ENCODE measurements around the gene KAT2B. TPM values are rescaled to one million over a fixed set of nuclear protein-coding genes. Genes with fewer than 3 reads are reported as not detected.

Gene KAT2B
- total and polyA plus RNA-seq, 4 experiments from 2014 or later: 4.3 to 85.9 (median 46.4) TPM

DNA sequence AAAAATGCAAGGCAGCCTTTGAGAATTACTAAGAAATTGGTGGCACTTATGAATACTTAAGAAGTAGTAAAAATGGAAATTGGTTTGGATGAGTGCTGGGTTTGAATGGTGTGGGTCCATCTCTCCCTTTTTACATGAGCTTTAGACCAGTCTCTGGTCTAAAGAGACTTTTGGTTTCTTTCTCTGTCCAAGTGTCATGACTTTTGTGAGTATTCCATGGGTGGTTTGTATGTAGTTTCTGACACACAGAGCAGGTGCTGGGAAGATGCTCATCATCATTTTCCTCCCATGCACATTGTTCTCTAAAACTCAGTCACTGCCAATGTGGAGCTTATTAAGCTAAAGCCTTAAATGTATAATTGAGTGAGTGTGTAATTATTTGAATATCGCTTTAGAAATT is 63.5 kb downstream of the KAT2B start:
- Histone ChIP-seq H3K4me3 (ENCODE audit: low read length in 2 of 2) (no peak overlapping the region), H3K36me3 (ENCODE audit: insufficient read depth, low read length) (no peaks in the 10 kb centered on the region), H3K27me3 (ENCODE audit: insufficient read depth, low read length) (no peaks in the 10 kb centered on the region), H3K27ac (ENCODE audit: low read depth, low read length) (peak overlapping the region; percentile 56), H3K4me1 (ENCODE audit: insufficient read depth, low read length) (peaks cover 95% of the 10 kb centered on the region), H3K9me3 (ENCODE audit: control insufficient read depth in 1 of 2, low read length in 2 of 2) (no peaks in the 10 kb centered on the region)
- Mint-ChIP-seq H3K36me3 (peaks cover 27 to 36% of the 10 kb centered on the region in 2 donors), H3K27me3 (no peaks in the 10 kb centered on the region), H3K4me1 (peaks cover 50 to 92% (median 63%) of the 10 kb centered on the region in 4 donors), H3K9me3 (no peaks in the 10 kb centered on the region), H3K4me3 (peak overlapping the region; percentile 43 to 94 (median 74)), H3K27ac (peak overlapping the region; percentile 91 to 98 (median 94))
- ChIA-PET POLR2A (ENCODE audit: partially characterized antibody) (interaction anchor here (0.9 to 4.9 kb wide), 4 partner anchors 9 to 63 kb away, joined by 3 to 29 read pairs (median 4); partner anchors contain the start of gene KAT2B), CTCF (ENCODE audit: partially characterized antibody) (interaction anchor here (0.9 to 2.3 kb wide), 3 partner anchors 53 to 65 kb away, joined by 3 to 8 read pairs (median 4); partner anchors contain the start of gene KAT2B)
- intact Hi-C loops (cut with micrococcal nuclease): loop anchor here (5.0 kb wide), 2 partner anchors 61 to 84 kb away; partner anchors contain the start of genes KAT2B and SGO1
- DNase-seq: peak in 1 of 5 donors; percentile 4

DNA sequence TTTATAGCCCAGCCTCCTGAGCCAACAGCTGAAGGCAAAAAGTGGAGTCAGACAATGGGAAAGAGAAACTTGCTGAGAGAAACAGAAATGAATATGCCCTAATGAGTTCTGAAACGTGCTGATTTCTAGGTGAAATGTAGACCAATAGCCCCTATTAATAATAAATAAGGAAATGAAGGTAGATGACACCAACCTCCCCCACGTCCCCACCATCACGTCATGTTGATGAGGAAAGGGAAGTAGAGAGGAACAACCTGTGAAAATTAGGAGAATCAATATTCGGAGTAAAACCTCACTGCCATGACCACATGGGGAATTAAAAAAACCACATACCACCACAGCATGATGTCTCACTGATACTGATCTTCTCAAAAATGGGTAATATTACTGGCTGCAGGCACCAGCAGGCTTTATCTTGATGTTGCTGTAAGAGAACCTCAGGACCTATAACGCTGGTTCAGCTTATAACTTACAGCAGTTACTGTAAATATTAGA is 64.0 kb downstream of the KAT2B start:
- H3K4me1 ChIP-seq (ENCODE audit: insufficient read depth, low read length): peaks cover 95% of the 10 kb centered on the region
- intact Hi-C loops (cut with micrococcal nuclease): loop anchor here (5.0 kb wide), 2 partner anchors 62 to 83 kb away; partner anchors contain the start of genes KAT2B and SGO1
- peak; percentile 59 to 77 (median 77) for DNase-seq
- ChIA-PET CTCF (ENCODE audit: partially characterized antibody) (interaction anchor here (0.9 to 2.3 kb wide), 3 partner anchors 53 to 70 kb away, joined by 3 to 8 read pairs (median 4); partner anchors contain the start of gene KAT2B), POLR2A (ENCODE audit: partially characterized antibody) (interaction anchor here (0.9 to 4.9 kb wide), 3 partner anchors 10 to 63 kb away, joined by 3 to 29 read pairs (median 3); partner anchors contain the start of gene KAT2B)
- H3K9me3 ChIP-seq (ENCODE audit: control insufficient read depth in 1 of 2, low read length in 2 of 2): no peaks in the 10 kb centered on the region
- no peaks in the 10 kb centered on the region for H3K27me3 ChIP-seq (ENCODE audit: insufficient read depth, low read length)
- H3K36me3 Mint-ChIP-seq: peaks cover 27 to 36% of the 10 kb centered on the region in 2 donors
- H3K27ac ChIP-seq (ENCODE audit: low read depth, low read length): peak overlapping the region; percentile 56
- H3K4me3 ChIP-seq (ENCODE audit: low read length in 2 of 2): no peak overlapping the region
- H3K4me1 Mint-ChIP-seq: peaks cover 50 to 92% (median 63%) of the 10 kb centered on the region in 4 donors
- no peaks in the 10 kb centered on the region for H3K36me3 ChIP-seq (ENCODE audit: insufficient read depth, low read length)
- H3K9me3 Mint-ChIP-seq: no peaks in the 10 kb centered on the region
- H3K27ac Mint-ChIP-seq: peak overlapping the region; percentile 91 to 98 (median 94)
- H3K27me3 Mint-ChIP-seq: no peaks in the 10 kb centered on the region
- peak overlapping the region; percentile 43 to 94 (median 74) for H3K4me3 Mint-ChIP-seq

DNA sequence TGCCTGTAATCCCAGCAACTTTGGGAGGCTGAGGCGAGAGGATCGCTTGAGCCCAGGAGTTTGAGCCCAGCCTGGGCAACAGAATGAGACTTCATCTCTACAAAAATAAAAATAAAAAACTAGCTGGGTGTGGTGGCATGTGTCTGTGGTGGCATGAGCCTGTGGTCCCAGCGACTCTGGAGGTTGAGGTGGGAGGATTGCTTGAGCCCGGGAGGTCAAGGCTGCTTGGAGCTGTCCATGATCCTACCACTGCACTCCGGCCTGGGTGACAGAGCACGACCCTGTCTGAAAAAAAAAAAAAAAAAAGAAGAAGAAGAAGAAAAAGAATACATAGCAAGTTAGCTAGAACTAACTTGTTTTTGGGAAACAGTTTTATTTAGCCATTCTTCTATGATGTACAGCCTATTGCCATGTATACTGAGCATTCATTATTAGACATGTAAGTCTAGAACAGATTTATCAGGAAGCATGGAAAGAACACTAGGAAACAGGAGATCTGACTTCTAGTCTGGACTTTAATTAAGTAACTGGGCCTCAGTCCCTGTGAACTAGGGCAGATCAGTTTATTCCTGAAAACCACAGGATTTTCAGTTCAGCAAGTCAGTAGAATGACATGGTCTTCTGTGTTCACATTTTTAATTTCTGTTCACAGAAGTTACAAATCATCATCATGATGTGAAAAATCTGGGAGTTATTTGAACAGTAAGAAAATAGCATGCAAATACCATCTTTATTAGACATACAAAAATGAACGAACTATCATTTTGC is 65.5 kb downstream of the KAT2B start:
- CTCF ChIA-PET (ENCODE audit: partially characterized antibody): interaction anchor here (0.9 to 1.5 kb wide), 3 partner anchors 9 to 72 kb away, joined by 3 to 4 read pairs (median 3); partner anchors contain the start of gene KAT2B
- intact Hi-C loops (cut with micrococcal nuclease): loop anchor here (5.0 kb wide), 1 partner anchor 223 kb away; no protein-coding TSS in a partner anchor
- H3K9me3 Mint-ChIP-seq: no peaks in the 10 kb centered on the region
- peak overlapping the region; percentile 47 to 98 (median 84) for H3K27ac Mint-ChIP-seq
- no peak for DNase-seq
- H3K36me3 Mint-ChIP-seq: peaks cover 33 to 41% of the 10 kb centered on the region in 2 donors
- H3K4me3 Mint-ChIP-seq: peak overlapping the region in 4 of 8 donors; percentile 29 to 57 (median 48)
- peaks cover 39 to 85% (median 56%) of the 10 kb centered on the region in 4 donors for H3K4me1 Mint-ChIP-seq
- Histone ChIP-seq H3K36me3 (ENCODE audit: insufficient read depth, low read length) (no peaks in the 10 kb centered on the region), H3K27ac (ENCODE audit: low read depth, low read length) (peak overlapping the region; percentile 19), H3K4me1 (ENCODE audit: insufficient read depth, low read length) (peaks cover 85% of the 10 kb centered on the region), H3K27me3 (ENCODE audit: insufficient read depth, low read length) (no peaks in the 10 kb centered on the region), H3K9me3 (ENCODE audit: control insufficient read depth in 1 of 2, low read length in 2 of 2) (no peaks in the 10 kb centered on the region), H3K4me3 (ENCODE audit: low read length in 2 of 2) (no peak overlapping the region)
- no peaks in the 10 kb centered on the region for H3K27me3 Mint-ChIP-seq
- POLR2A ChIA-PET (ENCODE audit: partially characterized antibody): interaction anchor here (4.9 kb wide), 1 partner anchor 65 kb away, joined by 29 read pairs; the partner anchor contains the start of gene KAT2B

DNA sequence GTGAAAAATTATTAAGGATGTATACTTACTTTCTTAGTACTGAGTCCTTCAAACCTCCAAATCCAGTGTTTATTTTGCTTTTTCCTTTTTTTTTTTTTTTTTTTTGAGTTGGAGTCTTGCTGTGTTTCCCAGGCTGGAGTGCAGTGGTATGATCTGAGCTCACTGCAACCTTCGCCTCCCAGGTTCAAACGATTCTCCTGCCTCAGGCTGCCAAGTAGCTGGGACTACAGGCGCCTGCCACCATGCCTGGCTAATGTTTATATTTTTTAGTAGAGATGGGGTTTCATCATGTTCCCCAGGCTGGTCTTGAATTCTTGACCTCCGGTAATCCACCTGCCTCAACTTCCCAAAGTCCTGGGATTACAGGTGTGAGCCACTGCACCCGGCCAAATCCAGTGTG is 67.5 kb downstream of the KAT2B start:
- ChIA-PET CTCF (ENCODE audit: partially characterized antibody) (no interaction called here), POLR2A (ENCODE audit: partially characterized antibody) (interaction anchor here (1.2 kb wide), 1 partner anchor 66 kb away, joined by 3 read pairs; no protein-coding TSS in a partner anchor)
- Mint-ChIP-seq H3K27me3 (no peaks in the 10 kb centered on the region), H3K27ac (peak overlapping the region in 2 of 7 donors; percentile 19 to 74), H3K4me3 (peak overlapping the region in 1 of 8 donors; percentile 39), H3K4me1 (peaks cover 30 to 66% (median 47%) of the 10 kb centered on the region in 4 donors), H3K36me3 (peaks cover 42 to 51% of the 10 kb centered on the region in 2 donors), H3K9me3 (no peaks in the 10 kb centered on the region)
- intact Hi-C loops (cut with micrococcal nuclease): loop anchor here (5.0 kb wide), 1 partner anchor 225 kb away; no protein-coding TSS in a partner anchor
- no peak overlapping the region for H3K4me3 ChIP-seq (ENCODE audit: low read length in 2 of 2)
- H3K36me3 ChIP-seq (ENCODE audit: insufficient read depth, low read length): peaks cover 16% of the 10 kb centered on the region
- H3K4me1 ChIP-seq (ENCODE audit: insufficient read depth, low read length): peaks cover 65% of the 10 kb centered on the region
- no peaks in the 10 kb centered on the region for H3K27me3 ChIP-seq (ENCODE audit: insufficient read depth, low read length)
- no peak overlapping the region for H3K27ac ChIP-seq (ENCODE audit: low read depth, low read length)
- no peaks in the 10 kb centered on the region for H3K9me3 ChIP-seq (ENCODE audit: control insufficient read depth in 1 of 2, low read length in 2 of 2)
- DNase-seq: no peak

DNA sequence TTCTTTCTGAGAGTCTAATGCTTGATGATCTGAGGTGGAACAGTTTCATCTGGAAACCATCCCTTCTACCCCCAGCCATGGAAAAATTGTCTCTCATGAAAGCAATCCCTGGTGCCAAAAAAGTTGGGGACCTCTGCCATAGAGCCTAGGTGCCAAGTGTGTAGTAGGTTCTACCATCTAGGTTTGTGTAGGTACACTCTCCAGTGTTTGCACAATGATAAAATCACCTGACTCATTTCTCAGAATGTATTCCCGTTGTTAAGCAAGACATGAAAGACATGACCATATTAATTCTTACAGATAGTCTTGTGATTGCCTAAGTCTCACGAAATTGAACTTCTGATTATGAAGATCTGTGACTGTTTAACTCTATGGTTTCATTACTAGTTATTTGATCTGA is 68.6 kb downstream of the KAT2B start:
- no peaks in the 10 kb centered on the region for H3K9me3 Mint-ChIP-seq
- peak overlapping the region in 2 of 8 donors; percentile 36 to 47 for H3K4me3 Mint-ChIP-seq
- intact Hi-C loops (cut with micrococcal nuclease): loop anchor here (5.0 kb wide), 1 partner anchor 227 kb away; no protein-coding TSS in a partner anchor
- H3K36me3 Mint-ChIP-seq: peaks cover 53 to 60% of the 10 kb centered on the region in 2 donors
- H3K27me3 ChIP-seq (ENCODE audit: insufficient read depth, low read length): no peaks in the 10 kb centered on the region
- H3K27ac Mint-ChIP-seq: peak overlapping the region in 6 of 7 donors; percentile 5 to 74 (median 42)
- CTCF ChIA-PET (ENCODE audit: partially characterized antibody): interaction anchor here (1.1 kb wide), 1 partner anchor 9 kb away, joined by 3 read pairs; no protein-coding TSS in a partner anchor
- no peak overlapping the region for H3K4me3 ChIP-seq (ENCODE audit: low read length in 2 of 2)
- peaks cover 24 to 60% (median 41%) of the 10 kb centered on the region in 4 donors for H3K4me1 Mint-ChIP-seq
- no peaks in the 10 kb centered on the region for H3K9me3 ChIP-seq (ENCODE audit: control insufficient read depth in 1 of 2, low read length in 2 of 2)
- no peaks in the 10 kb centered on the region for H3K27me3 Mint-ChIP-seq
- no peak for DNase-seq
- peaks cover 22% of the 10 kb centered on the region for H3K36me3 ChIP-seq (ENCODE audit: insufficient read depth, low read length)
- H3K27ac ChIP-seq (ENCODE audit: low read depth, low read length): no peak overlapping the region
- H3K4me1 ChIP-seq (ENCODE audit: insufficient read depth, low read length): peaks cover 54% of the 10 kb centered on the region
- POLR2A ChIA-PET (ENCODE audit: partially characterized antibody): interaction anchor here (1.2 to 1.3 kb wide), 2 partner anchors 28 to 68 kb away, joined by 3 to 4 read pairs; no protein-coding TSS in a partner anchor

DNA sequence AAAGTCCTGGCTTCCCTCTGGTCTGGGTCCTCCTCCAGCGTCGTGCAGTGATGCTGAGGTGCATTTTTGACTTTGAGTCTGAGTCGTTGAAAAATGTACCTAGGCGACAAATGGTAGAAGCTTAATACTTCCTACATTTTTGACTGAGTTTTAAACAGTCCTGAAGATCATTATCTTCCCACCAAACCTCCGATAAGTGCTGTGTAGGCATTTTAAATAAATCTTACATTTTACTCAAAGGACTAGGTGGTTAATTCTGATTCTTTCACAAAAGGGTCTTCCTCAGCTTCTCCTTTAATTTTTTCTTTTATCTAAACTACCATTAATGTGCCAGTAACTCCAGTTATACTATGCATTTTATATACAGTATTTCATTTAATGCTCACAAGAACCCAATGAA is 70.6 kb downstream of the KAT2B start:
- CTCF ChIA-PET (ENCODE audit: partially characterized antibody): no interaction called here

More for the DNA sequence above, 70.6 kb downstream of the KAT2B start:
- Histone ChIP-seq H3K36me3 (ENCODE audit: insufficient read depth, low read length) (peaks cover 30% of the 10 kb centered on the region), H3K27ac (ENCODE audit: low read depth, low read length) (no peak overlapping the region), H3K9me3 (ENCODE audit: control insufficient read depth in 1 of 2, low read length in 2 of 2) (no peaks in the 10 kb centered on the region), H3K27me3 (ENCODE audit: insufficient read depth, low read length) (no peaks in the 10 kb centered on the region), H3K4me1 (ENCODE audit: insufficient read depth, low read length) (peaks cover 34% of the 10 kb centered on the region), H3K4me3 (ENCODE audit: low read length in 2 of 2) (no peak overlapping the region)
- Mint-ChIP-seq H3K4me3 (no peak overlapping the region), H3K36me3 (peaks cover 71 to 72% of the 10 kb centered on the region in 2 donors), H3K4me1 (peaks cover 14 to 41% (median 28%) of the 10 kb centered on the region in 4 donors), H3K9me3 (peaks cover 0 to 2% (median 0%) of the 10 kb centered on the region in 8 donors), H3K27me3 (no peaks in the 10 kb centered on the region), H3K27ac (peak overlapping the region in 1 of 7 donors; percentile 73)
- POLR2A ChIA-PET (ENCODE audit: partially characterized antibody): no interaction called here
- intact Hi-C loops (cut with micrococcal nuclease): no loop called here
- DNase-seq: no peak
